Fibroblast of the aortic adventitia (primary cell): ENCODE results near the gene LMTK2. TPM values are rescaled to one million over a fixed set of nuclear protein-coding genes. Genes with fewer than 3 reads are reported as not detected.

Experiments
- DNase-seq: peaks from one replicate; pipeline ENCODE4 v3.0.0-alpha.2; 2010; ENCODE audit warnings: low read depth
- H3K4me3 ChIP-seq: 2 replicates; pipeline ENCODE4 v1.5.1; 2011; ENCODE audit warnings: low read depth, mild to moderate bottlenecking, control low read depth, low read length, moderate library complexity
- CTCF ChIP-seq: IDR thresholded peaks from 2 replicates; pipeline ENCODE4 v1.5.1; 2011; ENCODE audit warnings: mild to moderate bottlenecking, low read length, control low read depth, inconsistent platforms; ENCODE audit not compliant: insufficient read depth
- total RNA-seq: library from RNA; depleted of rRNA; stranded (reverse); fragments of >200 nt; gene quantifications from 2 replicates; pipeline ENCODE4 v1.2.3, GENCODE V29; 2012; ENCODE audit warnings: low replicate concordance

Gene LMTK2
- total RNA-seq, 1 donor: 10.8 TPM

GRCh38 chr7:98199131-98199530 is 92.5 kb downstream of the LMTK2 start:
- DNase-seq: no peak
- no peak for TF ChIP-seq CTCF

GRCh38 chr7:98200364-98200763 is 93.7 kb downstream of the LMTK2 start:
- no peak for TF ChIP-seq CTCF
- no peak overlapping the region for H3K4me3 ChIP-seq
- DNase-seq: no peak

More at GRCh38 chr7:98199131-98199530, 92.5 kb downstream of the LMTK2 start:
- no peak overlapping the region for H3K4me3 ChIP-seq

GRCh38 chr7:98202367-98203195 is 95.9 kb downstream of the LMTK2 start:
- DNase-seq: no peak
- TF ChIP-seq CTCF: no peak
- H3K4me3 ChIP-seq: no peak overlapping the region

- no peak overlapping the region for H3K4me3 ChIP-seq
- no peak for TF ChIP-seq CTCF
- DNase-seq: no peak
Observed at GRCh38 chr7:98203261-98203963, 96.8 kb downstream of the LMTK2 start.

- H3K4me3 ChIP-seq: no peak overlapping the region
- TF ChIP-seq CTCF: no peak
- DNase-seq: no peak
Observed at GRCh38 chr7:98203964-98204605, 97.4 kb downstream of the LMTK2 start.

GRCh38 chr7:98204670-98205069 is 98.0 kb downstream of the LMTK2 start:
- no peak for DNase-seq
- no peak overlapping the region for H3K4me3 ChIP-seq
- TF ChIP-seq CTCF: no peak
